Neural cell (in vitro differentiated cells): ENCODE results near the gene PLA2G2C.

Experiments
- EZH2 ChIP-seq: fragments of 200-600, 300-800 bp; shearing (Covaris generic), sonication (generic); IDR thresholded peaks from 2 replicates; pipeline ENCODE4 v1.6.1; 2014; ENCODE audit warnings: antibody characterized with exemption, low read length, borderline replicate concordance, mild to moderate bottlenecking; ENCODE audit not compliant: insufficient read depth, poor library complexity, severe bottlenecking
- POLR2AphosphoS5 ChIP-seq: IDR thresholded peaks from 2 replicates; pipeline ENCODE4 v1.6.1; 2012
- SMC3 ChIP-seq: fragments of 450-650 bp; conservative IDR thresholded peaks from 2 replicates; pipeline ENCODE4 v1.6.1; 2014; ENCODE audit warnings: antibody characterized with exemption, mild to moderate bottlenecking, moderate library complexity; ENCODE audit not compliant: poor library complexity
- TAF1 ChIP-seq: IDR thresholded peaks from 2 replicates; pipeline ENCODE4 v1.6.1; 2012; ENCODE audit warnings: low read depth
- TF ChIP-seq, protein P1 (sequence below): fragments of 450-650 bp; IDR thresholded peaks from 2 replicates; pipeline ENCODE4 v1.5.1; 2014; ENCODE audit warnings: antibody characterized with exemption, mild to moderate bottlenecking, moderate library complexity; ENCODE audit not compliant: poor library complexity, severe bottlenecking

- TF ChIP-seq EZH2 (no peak), POLR2AphosphoS5 (no peak), TAF1 (no peak), SMC3 (no peak)
- TF ChIP-seq, protein P1, sequence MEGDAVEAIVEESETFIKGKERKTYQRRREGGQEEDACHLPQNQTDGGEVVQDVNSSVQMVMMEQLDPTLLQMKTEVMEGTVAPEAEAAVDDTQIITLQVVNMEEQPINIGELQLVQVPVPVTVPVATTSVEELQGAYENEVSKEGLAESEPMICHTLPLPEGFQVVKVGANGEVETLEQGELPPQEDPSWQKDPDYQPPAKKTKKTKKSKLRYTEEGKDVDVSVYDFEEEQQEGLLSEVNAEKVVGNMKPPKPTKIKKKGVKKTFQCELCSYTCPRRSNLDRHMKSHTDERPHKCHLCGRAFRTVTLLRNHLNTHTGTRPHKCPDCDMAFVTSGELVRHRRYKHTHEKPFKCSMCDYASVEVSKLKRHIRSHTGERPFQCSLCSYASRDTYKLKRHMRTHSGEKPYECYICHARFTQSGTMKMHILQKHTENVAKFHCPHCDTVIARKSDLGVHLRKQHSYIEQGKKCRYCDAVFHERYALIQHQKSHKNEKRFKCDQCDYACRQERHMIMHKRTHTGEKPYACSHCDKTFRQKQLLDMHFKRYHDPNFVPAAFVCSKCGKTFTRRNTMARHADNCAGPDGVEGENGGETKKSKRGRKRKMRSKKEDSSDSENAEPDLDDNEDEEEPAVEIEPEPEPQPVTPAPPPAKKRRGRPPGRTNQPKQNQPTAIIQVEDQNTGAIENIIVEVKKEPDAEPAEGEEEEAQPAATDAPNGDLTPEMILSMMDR = no peak
Measured at GRCh38 chr1:20194224-20194623, 7.9 kb upstream of the PLA2G2C start.
